NCI-H128 (cell line): Measurements from ENCODE around the gene VWA1.
"Not testable (repeated sequence)": the region's sequence is repeated elsewhere in the genome, so short reads cannot be mapped to it uniquely, and the experiment has no call there.

ENCODE experiments used
- DNase-seq: peaks from one replicate; lab custom pipeline; 2025; ENCODE audit not compliant: unreplicated experiment; lab: John Stamatoyannopoulos, UW

The VWA1 gene

GRCh38 chr1:1434824-1435105 lies 725 bp upstream of the VWA1 start:
- DNase-seq = no peak

- DNase-seq = no peak
These were observed 580 bp downstream of the VWA1 start for GRCh38 chr1:1435911-1436629.

GRCh38 chr1:1436630-1437032 lies 1.1 kb downstream of the VWA1 start:
- no peak for DNase-seq

- no peak for DNase-seq
These were observed 1.8 kb downstream of the VWA1 start for GRCh38 chr1:1437033-1437903.

GRCh38 chr1:1437904-1438376 lies 2.5 kb downstream of the VWA1 start:
- no peak for DNase-seq

GRCh38 chr1:1438531-1439381 lies 3.3 kb downstream of the VWA1 start:
- DNase-seq = no peak

- DNase-seq = no peak
These were observed 4.2 kb downstream of the VWA1 start for GRCh38 chr1:1439546-1440261.

- no peak for DNase-seq
These were observed 4.9 kb downstream of the VWA1 start for GRCh38 chr1:1440262-1441001.

- no peak for DNase-seq
These were observed 5.8 kb downstream of the VWA1 start for GRCh38 chr1:1441002-1441888.

GRCh38 chr1:1442069-1442770 lies 6.7 kb downstream of the VWA1 start:
- no peak for DNase-seq

GRCh38 chr1:1446631-1447030 lies 11.1 kb downstream of the VWA1 start:
- not testable (repeated sequence) for DNase-seq

- no peak for DNase-seq
These were observed 13.7 kb downstream of the VWA1 start, which contains the start of gene ATAD3C for GRCh38 chr1:1449099-1449739. ATAD3C (plus strand) TSS chr1:1449689; CDS start chr1:1450684, 995 bp downstream.

- DNase-seq = not testable (repeated sequence)
These were observed 15.1 kb downstream of the VWA1 start for GRCh38 chr1:1450616-1451015.

- no peak for DNase-seq
These were observed 16.3 kb downstream of the VWA1 start for GRCh38 chr1:1451696-1452364.

- not testable (repeated sequence) for DNase-seq
These were observed 16.9 kb downstream of the VWA1 start for GRCh38 chr1:1452365-1452739.

GRCh38 chr1:1452882-1453281 lies 17.4 kb downstream of the VWA1 start:
- DNase-seq = no peak

GRCh38 chr1:1454286-1455056 lies 19.0 kb downstream of the VWA1 start:
- DNase-seq = not testable (repeated sequence)
